ENCODE measurements around the gene CUX1. TPM values are rescaled to one million over a fixed set of nuclear protein-coding genes. Genes with fewer than 3 reads are reported as not detected.

The CUX1 gene
- total RNA-seq, 1 donor from 2014 or later, result 56.5 TPM

- Mint-ChIP-seq H3K9me3 (ENCODE audit: unreplicated experiment) (peaks cover 5% of the 10 kb centered on the region), H3K4me1 (ENCODE audit: low read depth, unreplicated experiment) (peaks cover 13% of the 10 kb centered on the region), H3K27ac (ENCODE audit: unreplicated experiment) (peak overlapping the region; percentile 88), H3K36me3 (ENCODE audit: unreplicated experiment) (no peaks in the 10 kb centered on the region), H3K27me3 (ENCODE audit: unreplicated experiment) (no peaks in the 10 kb centered on the region), H3K4me3 (ENCODE audit: unreplicated experiment) (no peak overlapping the region)
- DNase-seq, result peak; percentile 71
- TF ChIP-seq CTCF (IDR thresholded peaks at IDR 0.05; ENCODE audit: partially characterized antibody, unreplicated experiment), result no peak
Measured at GRCh38 chr7:102146122-102146521, 328.7 kb downstream of the CUX1 start.

GRCh38 chr7:102147008-102147407, 329.6 kb downstream of the CUX1 start:
- peaks cover 13% of the 10 kb centered on the region for H3K4me1 Mint-ChIP-seq (ENCODE audit: low read depth, unreplicated experiment)
- DNase-seq, result no peak
- H3K9me3 Mint-ChIP-seq (ENCODE audit: unreplicated experiment), result peaks cover 5% of the 10 kb centered on the region
- H3K27ac Mint-ChIP-seq (ENCODE audit: unreplicated experiment), result peak overlapping the region; percentile 43
- no peaks in the 10 kb centered on the region for H3K36me3 Mint-ChIP-seq (ENCODE audit: unreplicated experiment)
- TF ChIP-seq CTCF (IDR thresholded peaks at IDR 0.05; ENCODE audit: partially characterized antibody, unreplicated experiment), result no peak
- H3K27me3 Mint-ChIP-seq (ENCODE audit: unreplicated experiment), result no peaks in the 10 kb centered on the region
- H3K4me3 Mint-ChIP-seq (ENCODE audit: unreplicated experiment), result no peak overlapping the region

- H3K27ac Mint-ChIP-seq (ENCODE audit: unreplicated experiment), result no peak overlapping the region
- DNase-seq, result no peak
- peaks cover 3% of the 10 kb centered on the region for H3K9me3 Mint-ChIP-seq (ENCODE audit: unreplicated experiment)
- no peaks in the 10 kb centered on the region for H3K36me3 Mint-ChIP-seq (ENCODE audit: unreplicated experiment)
- peaks cover 27% of the 10 kb centered on the region for H3K4me1 Mint-ChIP-seq (ENCODE audit: low read depth, unreplicated experiment)
- H3K4me3 Mint-ChIP-seq (ENCODE audit: unreplicated experiment), result no peak overlapping the region
- no peak for TF ChIP-seq CTCF (IDR thresholded peaks at IDR 0.05; ENCODE audit: partially characterized antibody, unreplicated experiment)
- no peaks in the 10 kb centered on the region for H3K27me3 Mint-ChIP-seq (ENCODE audit: unreplicated experiment)
Measured at GRCh38 chr7:102148799-102149198, 331.4 kb downstream of the CUX1 start.

GRCh38 chr7:102149416-102149815, 332.0 kb downstream of the CUX1 start:
- Mint-ChIP-seq H3K4me1 (ENCODE audit: low read depth, unreplicated experiment) (peaks cover 27% of the 10 kb centered on the region), H3K4me3 (ENCODE audit: unreplicated experiment) (no peak overlapping the region), H3K9me3 (ENCODE audit: unreplicated experiment) (peaks cover 3% of the 10 kb centered on the region), H3K27ac (ENCODE audit: unreplicated experiment) (no peak overlapping the region), H3K27me3 (ENCODE audit: unreplicated experiment) (no peaks in the 10 kb centered on the region), H3K36me3 (ENCODE audit: unreplicated experiment) (no peaks in the 10 kb centered on the region)
- no peak for TF ChIP-seq CTCF (IDR thresholded peaks at IDR 0.05; ENCODE audit: partially characterized antibody, unreplicated experiment)
- no peak for DNase-seq

- TF ChIP-seq CTCF (IDR thresholded peaks at IDR 0.05; ENCODE audit: partially characterized antibody, unreplicated experiment), result no peak
- DNase-seq, result no peak
- H3K27ac Mint-ChIP-seq (ENCODE audit: unreplicated experiment), result no peak overlapping the region
- H3K4me1 Mint-ChIP-seq (ENCODE audit: low read depth, unreplicated experiment), result peaks cover 31% of the 10 kb centered on the region
- no peaks in the 10 kb centered on the region for H3K27me3 Mint-ChIP-seq (ENCODE audit: unreplicated experiment)
- H3K4me3 Mint-ChIP-seq (ENCODE audit: unreplicated experiment), result no peak overlapping the region
- no peaks in the 10 kb centered on the region for H3K36me3 Mint-ChIP-seq (ENCODE audit: unreplicated experiment)
- peaks cover 6% of the 10 kb centered on the region for H3K9me3 Mint-ChIP-seq (ENCODE audit: unreplicated experiment)
Measured at GRCh38 chr7:102150266-102150665, 332.8 kb downstream of the CUX1 start.
